Activated CD4-positive, alpha-beta memory T cell treated with anti-CD3 and anti-CD28 coated beads for 36 hours (primary cell): Measurements from ENCODE around the gene SDC3. TPM values are rescaled to one million over a fixed set of nuclear protein-coding genes. Genes with fewer than 3 reads are reported as not detected.
"Not testable (repeated sequence)": the region's sequence is repeated elsewhere in the genome, so short reads cannot be mapped to it uniquely, and the experiment has no call there.

Experiments used
- CTCF ChIA-PET: fragments of 350-600 bp; sonication (Branson Sonifier 250); formaldehyde crosslinking; loops from one replicate; lab custom pipeline; 2021; ENCODE audit warnings: antibody characterized with exemption, inconsistent platforms; lab: Charles Lee
- POLR2A ChIA-PET: fragments of 350-600 bp; sonication (Branson Sonifier 250); formaldehyde crosslinking; loops from one replicate; lab custom pipeline; 2021; ENCODE audit warnings: antibody characterized with exemption; lab: Charles Lee
- DNase-seq: peaks from one replicate; pipeline ENCODE4 v3.0.0-alpha.2; 2020
- H3K27ac Mint-ChIP-seq: one replicate; pipeline ENCODE4 v1.8.0; 2021; ENCODE audit warnings: mixed read lengths
- H3K27me3 Mint-ChIP-seq: one replicate; pipeline ENCODE4 v1.8.0; 2021; ENCODE audit warnings: mixed read lengths
- H3K36me3 Mint-ChIP-seq: one replicate; pipeline ENCODE4 v1.8.0; 2021; ENCODE audit warnings: mixed read lengths
- H3K4me1 Mint-ChIP-seq: one replicate; pipeline ENCODE4 v1.8.0; 2021; ENCODE audit warnings: low read depth, mixed read lengths
- H3K4me3 Mint-ChIP-seq: one replicate; pipeline ENCODE4 v1.8.0; 2021; ENCODE audit warnings: mild to moderate bottlenecking, mixed read lengths
- H3K9me3 Mint-ChIP-seq: one replicate; pipeline ENCODE4 v1.8.0; 2021; ENCODE audit warnings: mixed read lengths
- intact Hi-C: fragments of 100-400 bp; cut with micrococcal nuclease; formaldehyde crosslinking; loops from one replicate; pipeline ENCODE4 v1.15.1; 2023
- total RNA-seq, 2 experiments: library from RNA; stranded (reverse); gene quantifications; one replicate each; pipeline ENCODE4 v1.2.3, GENCODE V29; 2021

Gene SDC3
- total RNA-seq, 2 experiments from 2014 or later, result 0.12 to 0.17 TPM

DNA sequence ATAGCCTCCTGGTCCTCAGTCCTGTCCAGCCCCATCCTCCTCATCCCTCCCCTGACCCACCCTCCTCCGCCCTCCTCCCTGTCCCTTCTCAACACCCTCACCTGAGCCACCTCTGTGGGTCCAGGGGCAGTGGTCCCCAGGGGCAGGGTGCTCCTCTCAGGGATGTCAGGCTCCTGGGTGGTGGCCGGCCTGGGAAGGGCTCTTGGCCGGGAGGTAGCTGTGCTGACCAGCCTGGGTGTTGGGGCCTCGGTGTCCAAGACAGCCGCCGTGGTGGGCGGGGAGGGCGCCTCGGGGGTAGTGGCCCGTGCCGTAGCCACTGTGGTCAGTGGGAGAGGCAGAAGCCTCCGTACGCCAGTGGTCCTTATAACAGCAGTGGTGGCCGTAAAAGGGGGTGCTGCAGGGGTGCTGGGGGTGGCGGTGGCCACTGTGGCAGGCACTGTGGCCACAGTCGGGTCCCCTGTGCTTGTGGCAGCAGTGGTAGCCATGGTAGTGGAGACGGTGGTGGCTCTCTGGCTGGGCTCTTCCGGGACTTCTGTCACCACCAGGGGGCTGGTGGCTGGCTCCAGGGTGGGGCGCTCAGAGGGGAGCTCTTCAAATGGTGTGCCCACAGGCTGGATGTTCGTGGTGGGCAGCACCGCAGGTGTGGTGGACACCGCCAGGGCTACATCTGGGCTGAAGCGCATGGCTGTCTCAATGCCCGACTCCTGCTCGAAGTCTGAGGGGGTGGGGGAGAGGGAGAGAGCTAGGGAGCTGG, 31.9 kb downstream of the SDC3 start:
- ChIA-PET POLR2A (no interaction called here), CTCF (no interaction called here)
- Mint-ChIP-seq H3K4me3 (no peak overlapping the region), H3K27ac (no peak overlapping the region), H3K9me3 (no peaks in the 10 kb centered on the region), H3K27me3 (peaks cover 11% of the 10 kb centered on the region), H3K36me3 (no peaks in the 10 kb centered on the region), H3K4me1 (peaks cover 2% of the 10 kb centered on the region)
- intact Hi-C loops, result no loop called here
- DNase-seq, result no peak

DNA sequence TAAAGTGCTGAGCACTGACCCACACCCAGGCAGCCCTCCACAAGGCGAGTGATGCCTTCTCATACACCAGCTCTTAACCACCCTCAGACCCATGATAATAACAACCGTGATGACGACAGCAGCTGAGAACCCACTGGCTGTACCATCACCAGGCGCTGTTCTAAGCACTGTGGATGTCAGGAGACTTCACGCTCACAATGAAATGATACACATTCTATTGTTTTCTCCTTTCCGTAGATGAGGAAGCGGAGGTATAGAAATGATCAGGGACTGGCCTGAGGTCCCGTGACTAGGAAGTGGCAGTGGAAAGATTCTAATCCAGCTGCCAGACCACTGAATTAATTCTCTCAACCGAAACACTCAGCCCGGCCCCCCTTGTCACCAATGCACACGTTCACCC, 32.6 kb downstream of the SDC3 start:
- POLR2A ChIA-PET, result no interaction called here
- H3K4me1 Mint-ChIP-seq, result peaks cover 2% of the 10 kb centered on the region
- intact Hi-C loops, result no loop called here
- CTCF ChIA-PET, result no interaction called here
- H3K9me3 Mint-ChIP-seq, result no peaks in the 10 kb centered on the region
- H3K36me3 Mint-ChIP-seq, result no peaks in the 10 kb centered on the region
- no peak overlapping the region for H3K4me3 Mint-ChIP-seq
- peaks cover 10% of the 10 kb centered on the region for H3K27me3 Mint-ChIP-seq
- no peak for DNase-seq
- H3K27ac Mint-ChIP-seq, result no peak overlapping the region

DNA sequence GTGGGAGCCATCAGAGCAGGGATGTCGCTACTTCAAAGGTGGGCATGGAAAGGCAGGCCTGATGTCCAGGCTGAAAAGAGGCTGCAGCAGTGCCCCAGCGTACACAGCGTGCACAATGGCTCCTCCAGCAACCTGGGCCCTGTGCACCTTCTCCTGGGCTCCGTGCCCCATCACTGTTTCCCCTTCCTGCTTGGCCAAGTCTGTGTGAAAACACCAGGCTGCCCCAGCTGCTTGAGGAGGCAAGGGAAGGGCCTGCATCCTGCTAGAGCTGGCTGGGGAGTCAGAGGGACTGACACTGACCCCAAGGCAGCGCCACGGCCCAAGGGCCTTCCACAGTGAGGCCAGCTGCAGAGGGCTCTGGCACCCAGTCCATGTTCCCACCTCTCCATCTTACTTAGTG, 33.4 kb downstream of the SDC3 start:
- no peak for DNase-seq
- ChIA-PET CTCF (no interaction called here), POLR2A (no interaction called here)
- Mint-ChIP-seq H3K4me3 (no peak overlapping the region), H3K27ac (no peak overlapping the region), H3K27me3 (peaks cover 8% of the 10 kb centered on the region), H3K36me3 (no peaks in the 10 kb centered on the region), H3K9me3 (no peaks in the 10 kb centered on the region), H3K4me1 (peaks cover 2% of the 10 kb centered on the region)
- intact Hi-C loops, result no loop called here

DNA sequence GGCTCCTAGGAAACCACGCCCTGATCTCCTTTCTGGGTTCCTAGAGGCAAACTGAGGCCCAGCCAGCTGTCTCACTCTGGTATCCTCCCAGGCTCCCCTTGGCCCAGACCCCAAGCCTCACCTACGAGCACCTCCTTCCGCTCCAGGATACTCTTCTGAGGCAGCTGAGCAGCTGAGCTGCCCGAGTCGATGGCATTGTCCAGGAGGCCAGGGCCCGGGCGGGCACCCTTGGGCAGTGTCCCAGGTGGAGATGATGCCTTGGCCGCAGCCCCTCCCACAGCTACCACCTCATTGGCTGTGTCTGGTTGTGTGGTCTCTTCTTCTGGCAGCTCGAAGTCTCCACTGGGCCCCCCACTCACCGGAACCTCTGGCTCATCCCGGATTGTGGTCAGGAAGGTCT, 34.4 kb downstream of the SDC3 start:
- ChIA-PET CTCF (interaction anchor here (1.4 kb wide), 1 partner anchor 73 kb away, joined by 4 read pairs; no protein-coding TSS in a partner anchor), POLR2A (no interaction called here)
- H3K27ac Mint-ChIP-seq, result no peak overlapping the region
- H3K4me1 Mint-ChIP-seq, result peaks cover 2% of the 10 kb centered on the region
- no peak for DNase-seq
- H3K36me3 Mint-ChIP-seq, result no peaks in the 10 kb centered on the region
- H3K4me3 Mint-ChIP-seq, result no peak overlapping the region
- H3K27me3 Mint-ChIP-seq, result peaks cover 8% of the 10 kb centered on the region
- intact Hi-C loops, result no loop called here
- no peaks in the 10 kb centered on the region for H3K9me3 Mint-ChIP-seq

DNA sequence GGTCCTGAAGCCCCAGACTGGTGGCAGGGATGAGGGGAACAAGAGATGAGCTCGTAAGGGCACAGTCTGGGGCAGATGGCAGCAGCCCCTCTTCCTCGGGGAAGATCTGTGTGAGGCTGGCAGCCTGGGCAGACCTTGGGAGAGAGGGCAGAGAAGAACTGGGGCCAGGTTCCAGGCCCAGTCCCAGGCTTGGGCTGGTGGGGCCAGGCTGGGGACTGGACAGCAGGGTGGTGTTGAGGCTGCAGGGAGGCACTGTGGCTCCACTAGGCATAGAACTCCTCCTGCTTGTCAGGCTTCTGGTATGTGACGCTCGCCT, 35.7 kb downstream of the SDC3 start:
- Mint-ChIP-seq H3K27me3 (peaks cover 8% of the 10 kb centered on the region), H3K27ac (no peak overlapping the region), H3K36me3 (no peaks in the 10 kb centered on the region), H3K4me1 (no peaks in the 10 kb centered on the region), H3K9me3 (no peaks in the 10 kb centered on the region), H3K4me3 (no peak overlapping the region)
- intact Hi-C loops, result no loop called here
- ChIA-PET CTCF (no interaction called here), POLR2A (no interaction called here)
- DNase-seq, result no peak

DNA sequence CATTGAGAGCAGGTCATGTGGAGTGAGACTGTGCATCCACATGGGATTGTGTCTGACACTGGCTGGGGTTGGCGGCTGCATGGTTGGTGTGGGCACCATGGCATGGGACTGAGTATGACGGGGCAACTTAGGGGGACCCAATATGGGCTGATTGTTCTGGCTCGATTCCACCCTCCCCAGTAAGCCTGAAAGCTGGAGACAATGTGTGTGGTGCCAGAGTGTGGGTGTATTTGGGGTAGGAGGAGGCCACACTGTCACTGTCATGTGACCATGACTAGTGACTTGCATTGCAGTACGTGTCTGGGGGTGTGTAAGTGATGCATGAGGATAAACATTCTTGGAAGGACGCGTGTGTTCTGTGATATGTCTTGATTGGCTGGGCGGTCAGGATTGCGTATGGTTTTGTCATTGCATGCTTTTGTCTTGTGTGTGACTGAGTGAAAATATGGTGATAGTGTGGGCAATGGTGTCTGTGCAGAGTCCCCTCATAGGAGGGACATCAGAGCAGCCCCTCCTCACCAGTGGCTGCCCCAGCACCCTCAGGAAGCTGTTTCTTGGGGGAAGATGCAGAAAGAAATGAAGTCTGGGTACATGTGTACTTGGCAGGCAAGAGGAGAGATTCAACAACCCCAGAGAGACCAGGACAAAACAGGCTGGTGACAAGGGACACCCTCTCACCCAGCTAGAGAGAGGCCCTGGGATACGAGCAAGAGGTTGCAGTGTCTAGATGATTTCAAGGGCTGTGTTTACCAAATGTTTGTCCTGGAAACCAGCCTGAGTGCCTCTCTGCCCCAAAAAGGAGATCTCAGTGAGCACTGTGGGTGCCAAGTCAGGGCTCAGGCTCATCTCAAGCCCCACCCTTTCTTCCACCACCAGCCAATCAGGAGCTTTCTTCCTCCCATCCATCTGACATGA, 36.3 kb downstream of the SDC3 start:
- H3K4me3 Mint-ChIP-seq, result no peak overlapping the region
- H3K9me3 Mint-ChIP-seq, result no peaks in the 10 kb centered on the region
- H3K36me3 Mint-ChIP-seq, result no peaks in the 10 kb centered on the region
- ChIA-PET CTCF (no interaction called here), POLR2A (no interaction called here)
- no peak overlapping the region for H3K27ac Mint-ChIP-seq
- intact Hi-C loops, result no loop called here
- H3K27me3 Mint-ChIP-seq, result peaks cover 6% of the 10 kb centered on the region
- DNase-seq, result no peak
- H3K4me1 Mint-ChIP-seq, result no peaks in the 10 kb centered on the region

DNA sequence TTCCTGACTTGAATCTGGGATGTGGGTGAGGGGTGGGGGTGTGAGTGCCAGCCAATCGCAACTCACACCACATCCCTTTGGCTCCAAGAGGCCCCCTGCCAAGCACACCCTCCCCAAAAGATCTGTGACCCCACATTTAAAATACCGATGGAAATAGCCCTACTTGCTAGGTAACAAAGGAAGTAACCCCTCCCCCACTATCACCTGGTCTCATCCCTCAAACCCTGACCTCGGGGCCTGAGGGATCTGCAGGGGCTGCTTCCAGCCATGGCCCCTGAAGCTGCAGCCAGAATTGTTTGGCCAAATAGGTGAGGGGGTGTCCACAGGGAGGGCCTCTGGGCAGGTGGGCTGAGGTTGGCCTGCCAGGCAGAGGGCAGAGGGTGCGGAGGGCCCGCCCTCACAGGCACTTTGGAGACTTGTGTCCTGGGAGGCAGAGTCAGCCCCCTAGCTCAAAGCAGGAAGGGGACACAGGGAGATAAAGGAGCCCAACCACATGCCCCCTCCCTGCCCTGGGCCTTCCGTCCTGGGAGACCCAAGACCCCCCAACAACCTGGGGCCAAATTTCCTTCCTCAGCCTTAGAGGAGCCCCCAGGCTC, 37.2 kb downstream of the SDC3 start:
- no peaks in the 10 kb centered on the region for H3K9me3 Mint-ChIP-seq
- POLR2A ChIA-PET, result no interaction called here
- H3K4me3 Mint-ChIP-seq, result no peak overlapping the region
- H3K36me3 Mint-ChIP-seq, result no peaks in the 10 kb centered on the region
- intact Hi-C loops, result no loop called here
- no peak for DNase-seq
- CTCF ChIA-PET, result no interaction called here
- H3K27me3 Mint-ChIP-seq, result peaks cover 3% of the 10 kb centered on the region
- H3K4me1 Mint-ChIP-seq, result no peaks in the 10 kb centered on the region
- no peak overlapping the region for H3K27ac Mint-ChIP-seq

DNA sequence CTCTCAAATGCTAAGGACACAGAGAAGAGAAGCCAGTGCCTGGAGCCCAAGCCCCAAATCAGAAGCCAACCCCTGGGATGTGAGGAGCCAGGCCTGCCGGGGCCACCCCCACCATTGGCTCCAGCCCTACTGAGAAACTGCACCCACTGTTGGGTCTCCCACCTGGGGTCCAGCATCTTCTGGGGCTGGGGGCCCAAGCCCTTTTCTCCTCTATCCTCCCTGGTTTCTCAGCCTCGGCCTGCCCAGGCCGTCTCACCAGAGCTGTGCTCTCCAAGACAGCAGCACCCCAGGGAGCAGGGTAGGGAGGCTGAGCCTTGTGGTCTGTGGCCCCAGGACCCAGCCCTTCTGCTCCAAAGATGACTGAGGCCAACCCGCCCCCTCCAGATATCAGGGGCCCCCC, 37.9 kb downstream of the SDC3 start:
- ChIA-PET POLR2A (no interaction called here), CTCF (no interaction called here)
- Mint-ChIP-seq H3K4me3 (no peak overlapping the region), H3K9me3 (no peaks in the 10 kb centered on the region), H3K27ac (no peak overlapping the region), H3K4me1 (no peaks in the 10 kb centered on the region), H3K36me3 (no peaks in the 10 kb centered on the region), H3K27me3 (peaks cover 1% of the 10 kb centered on the region)
- intact Hi-C loops, result no loop called here
- DNase-seq, result no peak

DNA sequence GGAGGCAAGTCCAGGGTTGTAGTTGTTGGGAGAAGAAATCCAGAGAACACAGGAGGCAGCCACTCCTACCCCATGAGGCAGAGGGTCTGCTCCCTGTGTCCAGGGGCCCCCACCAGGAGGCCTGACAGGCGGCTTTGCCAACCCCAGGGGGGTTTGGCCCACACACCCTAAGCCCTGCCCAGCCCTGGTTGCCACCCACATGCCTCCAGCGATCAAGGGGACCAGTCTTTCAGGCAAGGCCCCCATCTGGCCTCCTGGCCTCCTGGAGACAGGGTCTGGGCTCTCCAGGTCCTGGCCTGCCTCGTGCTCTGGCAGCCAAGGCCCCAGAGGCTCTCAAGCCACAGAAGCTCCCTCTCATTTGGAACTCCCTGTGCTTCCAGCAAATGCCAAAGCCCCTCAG, 38.5 kb downstream of the SDC3 start:
- H3K36me3 Mint-ChIP-seq, result no peaks in the 10 kb centered on the region
- no peak overlapping the region for H3K27ac Mint-ChIP-seq
- H3K4me1 Mint-ChIP-seq, result no peaks in the 10 kb centered on the region
- peaks cover 1% of the 10 kb centered on the region for H3K27me3 Mint-ChIP-seq
- no peak for DNase-seq
- CTCF ChIA-PET, result interaction anchor here (1.9 kb wide), 1 partner anchor 68 kb away, joined by 4 read pairs; no protein-coding TSS in a partner anchor
- H3K4me3 Mint-ChIP-seq, result no peak overlapping the region
- POLR2A ChIA-PET, result no interaction called here
- intact Hi-C loops, result no loop called here
- no peaks in the 10 kb centered on the region for H3K9me3 Mint-ChIP-seq

DNA sequence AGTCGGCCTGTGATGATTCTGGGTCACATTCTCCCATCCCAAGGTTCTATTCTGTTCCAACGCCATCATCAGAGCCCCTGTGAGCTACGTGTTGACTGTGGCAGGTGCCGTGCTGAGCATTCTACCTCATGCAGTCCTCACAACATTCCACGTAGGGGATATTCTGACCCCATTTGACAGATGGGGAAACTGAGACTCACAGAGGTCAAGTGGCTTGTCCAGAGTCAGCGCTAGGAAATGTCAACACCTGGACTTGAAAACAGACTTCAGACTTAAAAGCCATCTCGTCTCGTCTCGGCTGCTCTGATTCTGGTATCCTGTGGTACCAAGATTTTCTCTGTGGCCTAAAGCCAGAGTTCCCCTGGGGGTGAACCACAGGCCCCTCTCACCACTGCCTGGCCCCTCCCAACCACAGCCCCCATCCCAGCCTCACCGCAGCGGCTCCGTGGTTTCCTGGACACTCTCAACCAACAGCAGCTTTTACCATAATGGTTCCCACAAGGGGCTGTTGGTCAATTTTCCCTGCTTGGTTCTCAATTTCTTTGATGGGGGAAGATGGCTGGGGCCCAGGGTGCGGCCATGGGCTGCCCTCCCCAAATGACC, 39.6 kb downstream of the SDC3 start:
- peak; percentile 39 for DNase-seq
- peaks cover 9% of the 10 kb centered on the region for H3K27me3 Mint-ChIP-seq
- no peaks in the 10 kb centered on the region for H3K4me1 Mint-ChIP-seq
- CTCF ChIA-PET, result interaction anchor here (1.9 kb wide), 1 partner anchor 67 kb away, joined by 4 read pairs; no protein-coding TSS in a partner anchor
- intact Hi-C loops, result no loop called here
- POLR2A ChIA-PET, result no interaction called here
- no peak overlapping the region for H3K27ac Mint-ChIP-seq
- no peaks in the 10 kb centered on the region for H3K36me3 Mint-ChIP-seq
- no peak overlapping the region for H3K4me3 Mint-ChIP-seq
- no peaks in the 10 kb centered on the region for H3K9me3 Mint-ChIP-seq

DNA sequence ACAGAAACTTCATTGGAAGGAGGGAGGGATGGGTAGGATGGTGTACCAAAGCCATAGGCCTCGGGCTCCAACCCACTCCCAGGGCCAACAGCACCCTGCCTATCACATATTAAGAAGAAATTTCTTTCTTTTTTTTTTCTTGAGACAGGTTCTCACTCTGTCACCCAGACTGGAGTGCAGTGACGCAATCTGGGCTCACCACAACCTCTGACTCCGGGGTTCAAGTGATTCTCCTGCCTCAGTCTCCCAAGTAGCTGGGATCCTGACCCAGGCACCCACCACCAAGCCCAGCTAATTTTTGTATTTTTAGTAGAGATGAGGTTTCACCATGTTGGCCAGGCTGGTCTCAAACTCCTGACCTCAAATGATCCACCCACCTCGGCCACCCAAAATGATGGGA, 40.5 kb downstream of the SDC3 start:
- H3K9me3 Mint-ChIP-seq, H3K4me1 Mint-ChIP-seq, DNase-seq, H3K36me3 Mint-ChIP-seq, intact Hi-C loops, POLR2A ChIA-PET, H3K4me3 Mint-ChIP-seq, H3K27ac Mint-ChIP-seq: not testable (repeated sequence)
- CTCF ChIA-PET, result interaction anchor here (0.6 kb wide), 1 partner anchor 411 kb away, joined by 4 read pairs; no protein-coding TSS in a partner anchor
- H3K27me3 Mint-ChIP-seq, result peaks cover 10% of the 10 kb centered on the region

DNA sequence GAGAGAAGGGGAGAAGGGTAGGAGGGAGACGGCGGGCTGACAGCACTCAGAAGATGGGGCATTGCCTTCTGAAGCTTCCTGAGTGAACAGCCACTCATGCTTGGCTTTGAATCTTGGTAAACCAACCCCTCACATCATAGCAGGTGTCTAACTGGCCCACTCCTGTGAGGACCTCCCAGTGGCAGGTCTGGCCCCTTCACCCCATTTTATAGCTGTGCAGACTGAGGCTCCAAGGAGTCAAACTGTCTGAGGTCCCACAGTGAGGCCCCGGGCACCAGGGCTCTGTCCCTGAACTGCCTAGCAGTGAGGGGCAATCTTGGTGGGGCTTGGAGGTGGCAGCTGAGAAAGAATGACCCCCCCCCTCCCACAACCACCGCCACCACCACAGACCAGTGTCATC, 41.0 kb downstream of the SDC3 start:
- peaks cover 10% of the 10 kb centered on the region for H3K27me3 Mint-ChIP-seq
- POLR2A ChIA-PET, result no interaction called here
- H3K27ac Mint-ChIP-seq, result no peak overlapping the region
- intact Hi-C loops, result no loop called here
- no peak overlapping the region for H3K4me3 Mint-ChIP-seq
- H3K9me3 Mint-ChIP-seq, result no peaks in the 10 kb centered on the region
- no peaks in the 10 kb centered on the region for H3K4me1 Mint-ChIP-seq
- H3K36me3 Mint-ChIP-seq, result no peaks in the 10 kb centered on the region
- CTCF ChIA-PET, result interaction anchor here (1.1 to 2.0 kb wide), 2 partner anchors 26 to 66 kb away, joined by 3 to 6 read pairs; no protein-coding TSS in a partner anchor
- no peak for DNase-seq
